ENCODE results near the gene DDX1. TPM values are rescaled to one million over a fixed set of nuclear protein-coding genes. Genes with fewer than 3 reads are reported as not detected.

Gene DDX1
- total and polyA plus RNA-seq, 4 experiments from 2014 or later = 53.3 to 61.7 (median 57.1) TPM

- intact Hi-C loops (cut with micrococcal nuclease) = no loop called here
- H3K4me3 Mint-ChIP-seq = no peak overlapping the region
- no peak for DNase-seq
Measured at GRCh38 chr2:15603044-15603765, 11.5 kb downstream of the DDX1 start.

DNA sequence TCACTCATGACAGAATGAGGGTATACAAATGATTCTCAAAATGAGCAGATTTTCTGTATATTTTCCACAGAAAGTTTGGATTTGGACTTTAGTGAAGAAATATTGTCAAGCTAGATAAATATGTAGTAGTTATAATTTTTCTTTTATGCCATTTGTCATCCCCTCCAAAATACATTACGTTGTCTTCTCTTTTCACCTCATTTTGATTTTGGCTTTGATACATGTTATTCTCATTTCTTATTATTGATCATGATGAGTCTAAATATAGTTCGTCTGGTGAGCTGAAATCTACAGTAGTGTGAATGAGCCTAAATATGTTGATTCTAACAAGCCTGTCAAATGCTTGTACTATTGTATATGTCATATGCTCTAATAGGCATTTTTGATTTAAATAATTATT is 12.3 kb downstream of the DDX1 start:
- ChIA-PET POLR2A (ENCODE audit: partially characterized antibody) (no interaction called here), CTCF (ENCODE audit: partially characterized antibody) (interaction anchor here (0.8 kb wide), 1 partner anchor 27 kb away, joined by 3 read pairs; no protein-coding TSS in a partner anchor)
- Histone ChIP-seq H3K9me3 (ENCODE audit: control insufficient read depth in 1 of 2, low read length in 2 of 2) (no peaks in the 10 kb centered on the region), H3K36me3 (ENCODE audit: insufficient read depth, low read length) (peaks cover 89% of the 10 kb centered on the region), H3K27ac (ENCODE audit: low read depth, low read length) (no peak overlapping the region), H3K27me3 (ENCODE audit: insufficient read depth, low read length) (no peaks in the 10 kb centered on the region), H3K4me1 (ENCODE audit: insufficient read depth, low read length) (no peaks in the 10 kb centered on the region), H3K4me3 (ENCODE audit: low read length in 2 of 2) (no peak overlapping the region)
- no peaks in the 10 kb centered on the region for H3K9me3 Mint-ChIP-seq
- peaks cover 61 to 82% of the 10 kb centered on the region in 2 donors for H3K36me3 Mint-ChIP-seq
- DNase-seq = no peak
- no peaks in the 10 kb centered on the region for H3K27me3 Mint-ChIP-seq
- no peak overlapping the region for H3K27ac Mint-ChIP-seq
- intact Hi-C loops (cut with micrococcal nuclease) = no loop called here
- H3K4me1 Mint-ChIP-seq = peaks cover 0 to 7% (median 3%) of the 10 kb centered on the region in 4 donors
- no peak overlapping the region for H3K4me3 Mint-ChIP-seq

More at GRCh38 chr2:15603044-15603765, 11.5 kb downstream of the DDX1 start:
- ChIA-PET POLR2A (ENCODE audit: partially characterized antibody) (interaction anchor here (1.5 kb wide), 1 partner anchor 11 kb away, joined by 5 read pairs; no protein-coding TSS in a partner anchor), CTCF (ENCODE audit: partially characterized antibody) (no interaction called here)
- Mint-ChIP-seq H3K9me3 (no peaks in the 10 kb centered on the region), H3K27me3 (no peaks in the 10 kb centered on the region), H3K4me1 (peaks cover 0 to 8% (median 3%) of the 10 kb centered on the region in 4 donors), H3K36me3 (peaks cover 66 to 87% of the 10 kb centered on the region in 2 donors), H3K27ac (peak overlapping the region in 1 of 7 donors; percentile 37)
- Histone ChIP-seq H3K27me3 (ENCODE audit: insufficient read depth, low read length) (no peaks in the 10 kb centered on the region), H3K4me1 (ENCODE audit: insufficient read depth, low read length) (no peaks in the 10 kb centered on the region), H3K4me3 (ENCODE audit: low read length in 2 of 2) (no peak overlapping the region), H3K27ac (ENCODE audit: low read depth, low read length) (no peak overlapping the region), H3K36me3 (ENCODE audit: insufficient read depth, low read length) (peaks cover 91% of the 10 kb centered on the region), H3K9me3 (ENCODE audit: control insufficient read depth in 1 of 2, low read length in 2 of 2) (no peaks in the 10 kb centered on the region)

DNA sequence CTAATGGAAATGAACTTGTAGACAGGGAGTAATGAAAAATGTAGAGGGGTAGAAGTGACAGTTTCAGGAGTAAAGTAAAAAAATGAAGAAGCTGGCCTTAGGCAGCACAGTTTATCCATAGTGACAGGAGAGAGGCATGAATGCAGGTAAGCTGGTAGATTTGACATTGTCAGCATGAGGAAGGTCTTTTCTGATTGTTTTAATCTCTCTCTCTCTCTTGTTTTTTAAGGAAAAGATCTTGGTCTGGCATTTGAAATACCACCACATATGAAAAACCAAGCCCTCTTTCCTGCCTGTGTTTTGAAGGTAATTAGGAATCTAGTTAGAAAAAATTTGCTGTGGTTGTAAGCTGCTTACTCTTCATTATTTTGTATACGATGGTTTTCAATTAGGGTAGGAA is 14.1 kb downstream of the DDX1 start:
- peak overlapping the region in 1 of 7 donors; percentile 31 for H3K27ac Mint-ChIP-seq
- peaks cover 0 to 8% (median 3%) of the 10 kb centered on the region in 4 donors for H3K4me1 Mint-ChIP-seq
- intact Hi-C loops (cut with micrococcal nuclease) = no loop called here
- Histone ChIP-seq H3K36me3 (ENCODE audit: insufficient read depth, low read length) (peaks cover 92% of the 10 kb centered on the region), H3K9me3 (ENCODE audit: control insufficient read depth in 1 of 2, low read length in 2 of 2) (no peaks in the 10 kb centered on the region), H3K27me3 (ENCODE audit: insufficient read depth, low read length) (no peaks in the 10 kb centered on the region), H3K27ac (ENCODE audit: low read depth, low read length) (no peak overlapping the region), H3K4me3 (ENCODE audit: low read length in 2 of 2) (no peak overlapping the region), H3K4me1 (ENCODE audit: insufficient read depth, low read length) (no peaks in the 10 kb centered on the region)
- POLR2A ChIA-PET (ENCODE audit: partially characterized antibody) = no interaction called here
- H3K27me3 Mint-ChIP-seq = no peaks in the 10 kb centered on the region
- H3K4me3 Mint-ChIP-seq = no peak overlapping the region
- H3K9me3 Mint-ChIP-seq = no peaks in the 10 kb centered on the region
- peaks cover 76 to 84% of the 10 kb centered on the region in 2 donors for H3K36me3 Mint-ChIP-seq
- DNase-seq = no peak
- CTCF ChIA-PET (ENCODE audit: partially characterized antibody) = no interaction called here

DNA sequence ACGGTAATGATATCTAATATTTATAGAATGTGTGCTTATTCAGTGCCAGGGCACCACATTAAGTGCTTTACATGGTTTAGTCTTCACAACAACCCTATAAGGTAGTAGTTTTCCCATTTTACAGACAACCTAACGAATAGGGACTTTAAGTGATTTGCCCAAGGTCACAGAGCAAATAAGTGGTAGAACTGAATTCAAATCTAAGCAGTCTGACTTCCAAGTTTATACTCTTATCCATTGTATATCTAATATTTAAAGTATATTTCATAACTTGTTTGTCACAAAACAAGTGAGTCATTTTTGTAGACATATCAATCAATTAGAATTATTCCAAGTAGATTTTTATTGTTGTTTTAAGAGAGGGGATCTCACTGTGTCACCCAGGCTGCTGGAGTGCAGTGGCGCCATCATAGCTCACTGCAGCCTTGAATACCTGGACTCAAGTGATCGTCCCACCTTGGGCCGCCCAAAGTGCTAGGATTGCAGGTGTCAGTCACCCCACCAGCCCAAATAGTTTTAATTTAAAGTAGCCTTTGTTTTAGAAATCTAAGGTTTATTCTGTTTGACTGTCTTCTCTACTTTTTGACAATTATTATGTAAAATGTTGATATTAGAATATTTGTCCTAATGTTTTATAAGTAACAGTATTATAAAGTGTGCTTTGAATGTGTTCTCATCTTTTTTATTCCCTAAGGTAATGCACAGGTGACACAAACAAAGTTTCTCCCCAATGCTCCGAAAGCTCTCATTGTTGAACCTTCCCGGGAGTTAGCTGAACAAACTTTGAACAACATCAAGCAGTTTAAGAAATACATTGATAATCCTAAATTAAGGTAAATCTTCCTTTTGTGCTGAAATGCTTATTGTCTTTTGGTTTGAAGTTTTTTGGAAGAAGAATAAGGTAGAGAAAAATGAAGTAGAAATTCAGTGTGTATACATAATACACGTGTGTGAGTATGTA is 15.1 kb downstream of the DDX1 start:
- peaks cover 82% of the 10 kb centered on the region for H3K36me3 ChIP-seq (ENCODE audit: insufficient read depth, low read length)
- peaks cover 66 to 73% of the 10 kb centered on the region in 2 donors for H3K36me3 Mint-ChIP-seq
- intact Hi-C loops (cut with micrococcal nuclease) = no loop called here
- no peaks in the 10 kb centered on the region for H3K27me3 Mint-ChIP-seq
- H3K27ac ChIP-seq (ENCODE audit: low read depth, low read length) = no peak overlapping the region
- CTCF ChIA-PET (ENCODE audit: partially characterized antibody) = no interaction called here
- H3K27me3 ChIP-seq (ENCODE audit: insufficient read depth, low read length) = no peaks in the 10 kb centered on the region
- H3K9me3 ChIP-seq (ENCODE audit: control insufficient read depth in 1 of 2, low read length in 2 of 2) = no peaks in the 10 kb centered on the region
- no peak for DNase-seq
- no peak overlapping the region for H3K4me3 Mint-ChIP-seq
- H3K4me1 Mint-ChIP-seq = peaks cover 0 to 7% (median 3%) of the 10 kb centered on the region in 4 donors
- no peak overlapping the region for H3K4me3 ChIP-seq (ENCODE audit: low read length in 2 of 2)
- no peaks in the 10 kb centered on the region for H3K4me1 ChIP-seq (ENCODE audit: insufficient read depth, low read length)
- POLR2A ChIA-PET (ENCODE audit: partially characterized antibody) = no interaction called here
- no peak overlapping the region for H3K27ac Mint-ChIP-seq
- H3K9me3 Mint-ChIP-seq = no peaks in the 10 kb centered on the region

DNA sequence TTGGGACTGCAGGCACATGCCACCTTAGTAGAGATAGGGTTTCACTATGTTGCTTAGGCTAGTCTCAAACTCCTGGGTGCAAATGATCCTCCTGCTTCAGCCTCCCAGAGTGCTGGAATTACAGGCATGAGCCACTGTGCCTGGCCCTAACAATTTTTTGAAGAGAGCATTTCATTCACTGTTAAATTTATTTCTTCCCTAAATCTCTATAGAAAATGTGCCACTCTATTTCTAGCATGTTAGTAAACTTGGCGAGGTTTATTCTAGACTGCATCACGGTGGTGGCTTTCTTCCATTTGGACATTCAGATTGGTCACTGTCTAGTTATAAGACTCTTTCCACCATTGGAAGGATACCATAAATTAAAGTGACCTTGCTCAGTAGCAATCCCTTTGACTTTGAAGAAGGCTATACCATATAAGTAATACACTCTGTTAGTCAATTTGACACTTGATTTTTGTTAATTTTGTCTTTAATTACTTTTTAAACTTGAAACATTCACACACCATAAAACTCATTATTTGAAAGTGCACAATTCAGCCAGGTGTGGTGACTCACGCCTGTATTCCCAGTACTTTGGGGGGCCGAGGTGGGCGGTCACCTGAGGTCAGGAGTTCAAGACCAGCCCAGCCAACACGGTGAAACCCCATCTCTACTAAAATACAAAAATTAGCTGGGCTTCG is 16.2 kb downstream of the DDX1 start:
- ChIA-PET POLR2A (ENCODE audit: partially characterized antibody) (no interaction called here), CTCF (ENCODE audit: partially characterized antibody) (no interaction called here)
- Histone ChIP-seq H3K36me3 (ENCODE audit: insufficient read depth, low read length) (peaks cover 71% of the 10 kb centered on the region), H3K9me3 (ENCODE audit: control insufficient read depth in 1 of 2, low read length in 2 of 2) (no peaks in the 10 kb centered on the region), H3K27ac (ENCODE audit: low read depth, low read length) (no peak overlapping the region), H3K4me1 (ENCODE audit: insufficient read depth, low read length) (no peaks in the 10 kb centered on the region), H3K27me3 (ENCODE audit: insufficient read depth, low read length) (no peaks in the 10 kb centered on the region), H3K4me3 (ENCODE audit: low read length in 2 of 2) (no peak overlapping the region)
- Mint-ChIP-seq H3K4me1 (peaks cover 0 to 7% (median 3%) of the 10 kb centered on the region in 4 donors), H3K27ac (peak overlapping the region in 1 of 7 donors; percentile 29), H3K27me3 (no peaks in the 10 kb centered on the region), H3K9me3 (no peaks in the 10 kb centered on the region), H3K36me3 (peaks cover 55 to 63% of the 10 kb centered on the region in 2 donors), H3K4me3 (no peak overlapping the region)
- intact Hi-C loops (cut with micrococcal nuclease) = no loop called here
- no peak for DNase-seq

- Mint-ChIP-seq H3K4me1 (peaks cover 0 to 8% (median 4%) of the 10 kb centered on the region in 4 donors), H3K36me3 (peaks cover 53 to 60% of the 10 kb centered on the region in 2 donors), H3K4me3 (no peak overlapping the region), H3K27me3 (no peaks in the 10 kb centered on the region), H3K9me3 (no peaks in the 10 kb centered on the region), H3K27ac (no peak overlapping the region)
- Histone ChIP-seq H3K4me3 (ENCODE audit: low read length in 2 of 2) (no peak overlapping the region), H3K9me3 (ENCODE audit: control insufficient read depth in 1 of 2, low read length in 2 of 2) (no peaks in the 10 kb centered on the region), H3K27me3 (ENCODE audit: insufficient read depth, low read length) (no peaks in the 10 kb centered on the region), H3K27ac (ENCODE audit: low read depth, low read length) (no peak overlapping the region), H3K4me1 (ENCODE audit: insufficient read depth, low read length) (no peaks in the 10 kb centered on the region), H3K36me3 (ENCODE audit: insufficient read depth, low read length) (peaks cover 67% of the 10 kb centered on the region)
- ChIA-PET CTCF (ENCODE audit: partially characterized antibody) (interaction anchor here (1.0 kb wide), 1 partner anchor 27 kb away, joined by 4 read pairs; no protein-coding TSS in a partner anchor), POLR2A (ENCODE audit: partially characterized antibody) (no interaction called here)
- no peak for DNase-seq
- intact Hi-C loops (cut with micrococcal nuclease) = no loop called here
Measured at GRCh38 chr2:15608392-15608761, 16.7 kb downstream of the DDX1 start.
